SK-N-MC (cell line): ENCODE measurements around the gene TRIM44.
A peak's percentile ranks its signal among the peaks of the same experiment; 100 is the strongest.

Source experiments
- DNase-seq: peaks from one replicate; pipeline ENCODE4 v3.0.0-alpha.2; 2011; ENCODE audit warnings: low read depth, low spot score
- H3K27ac ChIP-seq: fragments of 200-600 bp; sonication (generic); 2 replicates; pipeline ENCODE4 v1.5.1; 2016; ENCODE audit warnings: mixed run types
- H3K36me3 ChIP-seq: fragments of 200-600 bp; sonication (generic); 2 replicates; pipeline ENCODE4 v1.6.1; 2017; ENCODE audit warnings: antibody characterized with exemption, low read length, mixed read lengths; ENCODE audit not compliant: insufficient read depth
- H3K4me3 ChIP-seq: fragments of 200-600 bp; sonication (generic); 2 replicates; pipeline ENCODE4 v1.5.1; 2016
- H3K9ac ChIP-seq: fragments of 200-600 bp; sonication (generic); 2 replicates; pipeline ENCODE4 v1.8.0; 2017; ENCODE audit warnings: mixed run types, mixed read lengths; ENCODE audit not compliant: insufficient read length
- H3K9me3 ChIP-seq: fragments of 200-600 bp; sonication (generic); 2 replicates; pipeline ENCODE4 v1.6.1; 2017; ENCODE audit warnings: low read depth, mild to moderate bottlenecking, antibody characterized with exemption, low read length, moderate library complexity, mixed read lengths
- EZH2 ChIP-seq: fragments of 200-600 bp; sonication (generic); IDR thresholded peaks from one replicate; pipeline ENCODE4 v1.6.1; 2017; ENCODE audit warnings: antibody characterized with exemption
- FOXP2 ChIP-seq: optimal IDR thresholded peaks from 2 replicates; pipeline ENCODE3; 2011; ENCODE audit warnings: mild to moderate bottlenecking, moderate library complexity; ENCODE audit not compliant: insufficient read depth; ENCODE audit errors: extremely low read length, control extremely low read depth
- POLR2AphosphoS5 ChIP-seq: IDR thresholded peaks from 2 replicates; pipeline ENCODE4 v1.6.1; 2012; ENCODE audit warnings: mild to moderate bottlenecking, low read depth, low read length, borderline replicate concordance

The TRIM44 gene

DNA sequence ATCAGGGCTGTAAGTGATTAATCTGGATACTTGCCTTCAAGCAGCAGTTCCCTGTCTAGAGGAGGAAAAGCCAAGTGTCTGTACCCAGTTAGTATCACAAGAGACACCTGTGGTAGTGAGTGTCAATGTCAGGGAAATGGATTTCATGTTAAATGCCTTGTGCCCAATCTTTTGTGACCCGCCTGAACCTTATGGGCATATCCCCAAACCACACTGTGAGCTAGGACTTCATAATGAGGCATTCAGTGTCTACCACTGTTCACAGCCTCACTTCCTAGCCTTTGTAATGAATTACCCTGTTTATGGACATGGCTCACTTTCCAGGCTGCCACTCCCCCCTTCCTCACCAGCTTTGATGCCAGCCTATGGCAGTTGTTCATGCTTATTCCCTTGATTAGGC, 125.1 kb downstream of the TRIM44 start:
- Histone ChIP-seq H3K27ac (peak overlapping the region; percentile 7; the same call in 1 of the 2 replicates), H3K9ac (no peak overlapping the region), H3K36me3 (no peaks in the 10 kb centered on the region), H3K4me3 (no peak overlapping the region), H3K9me3 (no peaks in the 10 kb centered on the region)
- no peak for TF ChIP-seq EZH2
- no peak for TF ChIP-seq POLR2AphosphoS5
- TF ChIP-seq FOXP2, result no peak
- no peak for DNase-seq

DNA sequence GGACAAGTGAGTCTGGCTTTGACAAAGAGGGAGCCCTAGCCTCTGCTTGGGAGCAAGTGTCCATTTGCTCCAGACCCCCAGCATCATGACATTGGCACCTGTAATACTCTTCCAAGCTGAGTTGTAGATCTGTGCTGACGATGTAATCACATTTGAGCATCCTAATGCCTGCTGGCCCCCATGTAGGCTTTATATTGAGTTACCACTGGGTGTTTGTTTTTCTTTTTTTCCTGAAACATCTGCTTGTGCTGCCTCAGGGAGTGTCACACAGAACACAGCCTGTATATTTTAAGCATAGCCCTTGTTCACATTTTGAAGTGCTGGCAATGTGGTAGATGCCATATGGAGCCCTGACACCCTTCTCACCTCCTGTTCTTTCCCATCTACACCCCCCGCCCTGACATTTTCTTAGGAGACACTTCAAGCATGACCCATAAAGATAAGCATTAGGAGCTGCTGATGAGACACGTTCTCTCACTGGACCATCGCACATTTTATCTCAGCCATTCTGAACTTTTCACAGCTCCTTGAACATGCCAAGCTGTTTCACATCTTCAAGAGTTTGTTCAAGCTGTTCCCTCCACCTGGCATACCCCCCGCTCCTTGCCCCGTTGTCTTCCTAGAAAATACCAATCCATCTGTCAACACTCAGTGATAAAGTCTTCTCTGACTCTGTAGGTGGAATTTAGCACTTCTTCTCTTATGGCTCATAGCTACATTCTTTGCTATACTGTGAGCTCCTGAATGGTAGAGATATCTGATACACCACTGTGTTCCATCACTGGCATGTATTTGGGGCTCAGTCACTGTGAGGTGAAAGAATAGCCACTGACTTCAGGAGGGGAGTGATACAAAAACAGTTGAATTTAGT, 128.7 kb downstream of the TRIM44 start:
- TF ChIP-seq EZH2 (no peak), FOXP2 (no peak), POLR2AphosphoS5 (no peak)
- Histone ChIP-seq H3K36me3 (no peaks in the 10 kb centered on the region), H3K4me3 (no peak overlapping the region), H3K27ac (no peak overlapping the region), H3K9ac (no peak overlapping the region), H3K9me3 (no peaks in the 10 kb centered on the region)
- DNase-seq, result no peak

DNA sequence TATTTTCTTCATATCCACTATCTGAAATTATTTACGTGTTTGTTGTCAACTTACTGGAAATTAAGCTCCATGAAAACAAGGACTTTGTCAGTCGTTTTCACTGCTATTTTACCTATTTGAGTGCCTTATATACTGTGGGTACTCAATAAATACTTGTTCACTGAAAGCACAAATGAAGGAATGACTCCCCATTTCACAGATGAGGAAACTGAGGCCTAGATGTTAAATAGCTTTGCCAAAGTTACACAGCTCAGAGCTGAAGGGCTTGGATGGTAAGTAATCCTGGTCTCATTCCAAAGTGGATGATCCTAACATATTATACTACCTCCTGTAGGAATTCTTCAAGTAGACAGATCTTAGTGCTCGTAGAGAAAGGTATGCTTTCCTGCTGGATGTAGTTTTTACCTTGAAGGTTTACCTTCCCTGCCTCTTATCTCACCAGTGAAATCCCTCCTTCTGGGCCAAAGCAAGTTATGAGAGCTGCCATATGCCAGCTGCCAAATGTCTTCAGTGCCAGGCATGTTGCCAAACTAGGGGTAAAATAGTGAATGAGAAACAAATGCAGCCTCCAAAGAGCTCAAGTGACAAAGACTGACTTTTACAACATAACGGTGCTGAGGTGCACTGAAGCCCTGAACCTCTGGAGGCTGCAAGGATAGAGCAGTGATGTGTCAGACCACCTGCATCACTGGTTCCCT, 129.7 kb downstream of the TRIM44 start:
- Histone ChIP-seq H3K36me3 (no peaks in the 10 kb centered on the region), H3K9ac (no peak overlapping the region), H3K9me3 (no peaks in the 10 kb centered on the region), H3K4me3 (no peak overlapping the region), H3K27ac (no peak overlapping the region)
- TF ChIP-seq POLR2AphosphoS5 (no peak), FOXP2 (no peak), EZH2 (no peak)
- no peak for DNase-seq

DNA sequence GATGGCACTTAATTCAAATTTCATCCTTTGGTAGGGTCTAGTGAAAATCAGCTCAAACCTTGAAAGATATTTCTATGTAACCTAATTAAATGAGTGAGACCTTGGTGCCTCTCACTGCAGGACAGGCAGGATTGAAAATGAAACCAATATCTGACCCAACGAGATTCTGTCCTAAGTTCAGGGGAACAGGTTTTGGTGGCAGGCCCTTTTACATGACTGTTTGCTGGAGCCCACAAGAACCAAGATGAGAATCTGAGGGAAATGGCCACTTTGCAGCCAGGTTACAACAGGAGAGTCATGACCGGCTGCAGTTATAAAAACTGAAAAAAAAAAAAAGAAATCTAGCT, 130.2 kb downstream of the TRIM44 start:
- no peak for TF ChIP-seq FOXP2
- no peak for TF ChIP-seq POLR2AphosphoS5
- TF ChIP-seq EZH2, result no peak
- Histone ChIP-seq H3K27ac (no peak overlapping the region), H3K36me3 (no peaks in the 10 kb centered on the region), H3K9ac (no peak overlapping the region), H3K9me3 (no peaks in the 10 kb centered on the region), H3K4me3 (no peak overlapping the region)
- DNase-seq, result no peak

DNA sequence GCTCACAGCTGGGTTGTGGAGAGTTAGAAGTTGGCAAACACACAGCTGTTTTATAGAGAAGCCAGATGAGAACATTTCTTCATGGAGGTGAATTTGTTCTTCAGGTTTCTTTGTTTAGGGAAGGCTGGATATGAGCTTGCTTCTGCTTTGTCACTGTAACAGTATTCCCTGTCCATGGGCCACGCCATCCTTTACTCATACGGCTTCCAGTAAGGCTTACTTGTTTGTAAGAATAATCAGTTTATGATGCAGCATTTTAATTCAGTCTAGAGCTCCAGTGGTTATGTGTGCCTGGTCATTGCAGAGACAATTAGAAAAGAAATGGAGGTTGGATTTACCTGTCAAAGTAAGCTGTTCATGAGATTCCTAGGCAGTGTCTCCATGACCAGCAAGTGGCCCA, 131.8 kb downstream of the TRIM44 start:
- no peak for DNase-seq
- H3K9ac ChIP-seq, result no peak overlapping the region
- TF ChIP-seq EZH2 (no peak), FOXP2 (no peak), POLR2AphosphoS5 (no peak)
- no peaks in the 10 kb centered on the region for H3K36me3 ChIP-seq
- no peak overlapping the region for H3K4me3 ChIP-seq
- no peaks in the 10 kb centered on the region for H3K9me3 ChIP-seq
- H3K27ac ChIP-seq, result no peak overlapping the region

DNA sequence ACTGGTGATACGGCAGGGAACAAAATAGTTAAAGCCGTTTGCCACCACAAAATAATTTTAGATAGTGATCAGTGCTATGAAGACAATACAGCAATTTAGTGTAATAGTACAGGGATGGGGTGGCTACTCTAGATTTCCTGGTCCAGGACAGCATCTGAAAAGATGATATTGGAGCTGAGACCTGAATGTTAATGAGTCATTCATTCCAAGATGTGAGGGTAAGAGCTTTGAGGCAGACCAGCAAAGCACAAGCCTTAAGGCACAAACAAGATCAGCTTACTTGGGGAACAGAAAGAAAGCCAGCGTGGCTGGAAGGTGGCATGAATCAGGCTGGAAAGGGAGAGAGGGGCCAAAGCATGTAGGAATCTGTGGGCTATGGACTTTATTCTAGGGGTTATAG, 132.3 kb downstream of the TRIM44 start:
- Histone ChIP-seq H3K36me3 (no peaks in the 10 kb centered on the region), H3K27ac (no peak overlapping the region), H3K9me3 (no peaks in the 10 kb centered on the region), H3K4me3 (no peak overlapping the region), H3K9ac (no peak overlapping the region)
- DNase-seq, result no peak
- TF ChIP-seq EZH2, result no peak
- TF ChIP-seq POLR2AphosphoS5, result no peak
- no peak for TF ChIP-seq FOXP2

DNA sequence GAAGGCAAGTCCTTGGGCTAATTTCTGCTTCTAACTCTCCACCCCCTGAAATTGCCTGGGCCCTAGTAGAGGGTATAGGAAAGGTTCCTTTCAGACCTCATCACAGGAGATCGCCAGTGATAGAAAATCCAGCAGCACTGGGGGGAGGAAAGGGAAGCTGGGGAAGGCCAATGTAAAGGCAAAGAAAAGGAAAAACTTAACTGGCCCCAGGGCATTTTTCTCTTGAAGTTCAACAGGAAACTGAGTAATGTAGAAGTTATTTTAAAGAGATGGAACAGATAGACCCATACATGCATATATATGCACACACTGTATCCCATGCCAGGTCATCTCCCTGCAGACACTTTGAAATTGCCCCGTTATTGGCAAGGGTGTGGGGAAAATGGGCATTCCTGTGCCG, 134.0 kb downstream of the TRIM44 start:
- Histone ChIP-seq H3K9me3 (no peaks in the 10 kb centered on the region), H3K36me3 (no peaks in the 10 kb centered on the region), H3K4me3 (peak overlapping the region; percentile 37), H3K27ac (peak overlapping the region; percentile 61), H3K9ac (no peak overlapping the region)
- TF ChIP-seq FOXP2, result no peak
- no peak; the same call in 1 of the 2 replicates for TF ChIP-seq POLR2AphosphoS5
- no peak for TF ChIP-seq EZH2
- DNase-seq, result peak; percentile 86

DNA sequence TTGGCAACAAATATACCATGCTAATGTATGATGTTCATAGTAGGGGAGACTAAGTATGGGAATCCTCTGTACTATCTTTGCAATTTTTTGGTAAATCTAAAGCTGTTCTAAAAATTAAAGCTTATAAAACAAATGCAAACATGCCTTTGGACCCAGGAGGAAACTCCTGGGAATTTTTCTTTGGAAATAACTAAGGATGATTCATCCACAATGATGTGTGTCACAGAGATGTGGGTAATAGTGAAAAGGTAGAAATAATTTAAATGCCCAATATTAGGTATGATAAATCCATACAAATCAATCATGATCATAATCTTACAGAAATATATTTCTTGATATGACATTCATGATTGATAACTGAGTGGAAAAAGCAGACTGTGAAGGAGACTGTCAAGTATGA, 135.8 kb downstream of the TRIM44 start:
- Histone ChIP-seq H3K4me3 (no peak overlapping the region), H3K9ac (no peak overlapping the region), H3K36me3 (no peaks in the 10 kb centered on the region), H3K27ac (no peak overlapping the region), H3K9me3 (no peaks in the 10 kb centered on the region)
- no peak for DNase-seq
- TF ChIP-seq FOXP2 (no peak), EZH2 (no peak), POLR2AphosphoS5 (no peak)

DNA sequence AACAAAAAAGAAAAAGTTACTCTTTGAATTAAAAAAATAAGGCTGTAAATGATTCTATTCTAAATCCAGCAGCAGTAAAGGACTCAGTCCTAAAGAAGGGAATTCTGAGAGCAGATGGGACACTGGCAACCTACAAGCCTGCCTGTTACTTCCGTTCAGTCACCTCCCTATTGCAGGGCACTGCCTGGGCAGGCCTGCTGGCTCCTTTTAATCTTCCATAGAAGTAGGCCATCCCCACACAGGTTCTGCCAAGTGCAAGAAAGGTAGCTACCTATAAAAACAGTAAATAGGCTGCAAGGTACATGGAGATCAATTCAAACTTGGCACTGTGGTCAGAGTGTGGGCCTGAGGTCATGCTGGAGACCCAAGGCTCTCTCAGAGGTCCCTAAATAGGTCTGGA, 136.4 kb downstream of the TRIM44 start:
- Histone ChIP-seq H3K36me3 (no peaks in the 10 kb centered on the region), H3K27ac (no peak overlapping the region), H3K4me3 (no peak overlapping the region), H3K9me3 (no peaks in the 10 kb centered on the region), H3K9ac (no peak overlapping the region)
- TF ChIP-seq FOXP2, result no peak
- TF ChIP-seq POLR2AphosphoS5, result no peak
- TF ChIP-seq EZH2, result no peak
- no peak for DNase-seq
